ENCODE results near the gene PRG3. TPM values are rescaled to one million over a fixed set of nuclear protein-coding genes. Genes with fewer than 3 reads are reported as not detected.
"Not testable (repeated sequence)": the region's sequence is repeated elsewhere in the genome, so short reads cannot be mapped to it uniquely, and the experiment has no call there.

PRG3 gene
- total and polyA plus RNA-seq, 8 donors = not detected

GRCh38 chr11:57341250-57341808 is 39.6 kb downstream of the PRG3 start:
- 42 to 55% methylated on average over 6 of the region's 6 CpGs for WGBS, 2 donors

GRCh38 chr11:57340039-57340615 is 40.8 kb downstream of the PRG3 start:
- DNase-seq = peak in 1 of 6 donors; percentile 8
- Histone ChIP-seq H3K4me1 (peaks cover 0 to under 1% (median under 1%) of the 10 kb centered on the region in 3 donors), H3K36me3 (no peaks in the 10 kb centered on the region), H3K27me3 (no peaks in the 10 kb centered on the region), H3K27ac (no peak overlapping the region), H3K4me3 (no peak overlapping the region), H3K9me3 (no peaks in the 10 kb centered on the region)
- 36 to 44% methylated on average over 12 of the region's 12 CpGs for WGBS, 2 donors
- FAIRE-seq = no peak
- no peak for TF ChIP-seq CTCF (IDR thresholded peaks at IDR 0.05)
- no peak for ATAC-seq
- intact Hi-C loops (cut with DNase I) = loop anchor here in 2 of 3 donors (5.0 to 10.0 kb wide), 5 partner anchors 65 to 307 kb away; partner anchors contain the start of gene YPEL4 (in 2 of the 2)

More at GRCh38 chr11:57341250-57341808, 39.6 kb downstream of the PRG3 start:
- no peak overlapping the region for H3K27ac ChIP-seq
- DNase-seq = no peak
- H3K36me3 ChIP-seq = no peaks in the 10 kb centered on the region
- FAIRE-seq = no peak
- H3K9me3 ChIP-seq = no peaks in the 10 kb centered on the region
- intact Hi-C loops (cut with DNase I) = loop anchor here in 2 of 3 donors (5.0 to 10.0 kb wide), 5 partner anchors 63 to 306 kb away; partner anchors contain the start of gene YPEL4 (in 2 of the 2)
- ATAC-seq = no peak
- H3K27me3 ChIP-seq = no peaks in the 10 kb centered on the region
- no peak for TF ChIP-seq CTCF (IDR thresholded peaks at IDR 0.05)
- H3K4me1 ChIP-seq = peaks cover 0 to 5% (median 5%) of the 10 kb centered on the region in 3 donors
- H3K4me3 ChIP-seq = no peak overlapping the region

GRCh38 chr11:57339328-57339727 is 41.6 kb downstream of the PRG3 start:
- FAIRE-seq = no peak
- peak in 1 of 6 donors; percentile 0 for DNase-seq
- WGBS, 2 donors = 75% methylated on average over 5 of the region's 5 CpGs
- H3K4me1 ChIP-seq = peaks cover 0 to 6% (median 3%) of the 10 kb centered on the region in 3 donors
- H3K27ac ChIP-seq = no peak overlapping the region
- H3K27me3 ChIP-seq = no peaks in the 10 kb centered on the region
- H3K36me3 ChIP-seq = no peaks in the 10 kb centered on the region
- no peak overlapping the region for H3K4me3 ChIP-seq
- no peaks in the 10 kb centered on the region for H3K9me3 ChIP-seq
- TF ChIP-seq CTCF (IDR thresholded peaks at IDR 0.05) = no peak
- intact Hi-C loops (cut with DNase I) = no loop called here
- no peak for ATAC-seq

- H3K4me3 ChIP-seq = no peak within 1 kb of the TSS
- no peak for FAIRE-seq
- intact Hi-C loops (cut with DNase I) = no loop called here
Measured at GRCh38 chr11:57338142-57338541, 42.8 kb downstream of the PRG3 start, which contains the start of gene P2RX3. Gene P2RX3 (plus strand): TSS chr11:57338352. CDS start chr11:57338551, 199 bp downstream.

GRCh38 chr11:57336856-57337255 is 44.1 kb downstream of the PRG3 start:
- DNase-seq; H3K27me3 ChIP-seq; H3K4me1 ChIP-seq; intact Hi-C loops (cut with DNase I); H3K4me3 ChIP-seq; FAIRE-seq; H3K9me3 ChIP-seq; ATAC-seq; H3K27ac ChIP-seq: not testable (repeated sequence)
- 88 to 90% methylated on average over 6 of the region's 6 CpGs for WGBS, 2 donors
- peaks cover 0 to 13% (median 11%) of the 10 kb centered on the region in 3 donors for H3K36me3 ChIP-seq

More at GRCh38 chr11:57338142-57338541, 42.8 kb downstream of the PRG3 start, which contains the start of gene P2RX3:
- 44 to 51% methylated on average over 4 of the region's 4 CpGs for whole genome bisulfite sequencing, 2 donors
- Histone ChIP-seq H3K27ac (no peak within 1 kb of the TSS), H3K9me3 (no peaks in the 10 kb centered on the region), H3K27me3 (no peaks in the 10 kb centered on the region), H3K4me1 (peaks cover 3 to 9% (median 4%) of the 10 kb centered on the region in 3 donors), H3K36me3 (peaks cover 0 to 2% (median 0%) of the 10 kb centered on the region in 3 donors)
- DNase-seq (peak in 1 of 6 donors; percentile 9), ATAC-seq (no peak)
- TF ChIP-seq CTCF (IDR thresholded peaks at IDR 0.05) = no peak

Data from pancreas (tissue), 10 donors.